GM19397 (cell line): ENCODE measurements around the gene DDX4.
"Not testable (repeated sequence)": the region's sequence is repeated elsewhere in the genome, so short reads cannot be mapped to it uniquely, and the experiment has no call there.

Source experiments
- ATAC-seq: cut with Tn5 transposase; IDR thresholded peaks from one replicate; pipeline ENCODE4 v1.9.1; 2021; ENCODE audit warnings: mild to moderate bottlenecking, moderate library complexity; ENCODE audit not compliant: unreplicated experiment

Gene DDX4

DNA sequence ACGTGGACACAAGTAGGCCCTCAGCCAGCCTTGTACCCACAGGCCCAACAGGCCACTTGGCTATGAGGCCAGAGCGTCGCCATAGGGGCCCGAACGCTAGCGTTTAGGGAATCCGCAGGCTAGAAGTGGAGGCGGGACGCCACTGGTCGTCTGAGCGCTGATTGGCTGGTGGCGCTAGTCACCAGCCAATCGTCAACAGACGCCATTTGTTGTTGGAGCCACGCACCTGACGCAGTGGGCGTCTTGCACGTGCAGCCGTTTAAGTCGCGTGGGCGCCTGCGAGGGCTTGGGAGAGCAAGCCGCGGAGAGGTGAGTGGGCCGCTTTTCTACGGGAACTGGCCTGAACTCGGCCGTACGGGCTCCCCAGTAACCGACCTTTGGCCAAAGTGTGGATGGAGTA lies at the start of gene DDX4:
DDX4 (plus strand) TSS at position 269 of the 400 bp plus-strand sequence. CDS start 903 bp downstream, outside the sequence.
- ATAC-seq: no peak

- no peak for ATAC-seq
Observed at GRCh38 chr5:55691265-55692105, 46.4 kb upstream of the DDX4 start.

GRCh38 chr5:55692106-55692417 lies 45.8 kb upstream of the DDX4 start:
- ATAC-seq: no peak

- ATAC-seq: no peak
Observed at GRCh38 chr5:55692509-55692908, 45.4 kb upstream of the DDX4 start.

GRCh38 chr5:55694152-55694830 lies 43.6 kb upstream of the DDX4 start:
- no peak for ATAC-seq

DNA sequence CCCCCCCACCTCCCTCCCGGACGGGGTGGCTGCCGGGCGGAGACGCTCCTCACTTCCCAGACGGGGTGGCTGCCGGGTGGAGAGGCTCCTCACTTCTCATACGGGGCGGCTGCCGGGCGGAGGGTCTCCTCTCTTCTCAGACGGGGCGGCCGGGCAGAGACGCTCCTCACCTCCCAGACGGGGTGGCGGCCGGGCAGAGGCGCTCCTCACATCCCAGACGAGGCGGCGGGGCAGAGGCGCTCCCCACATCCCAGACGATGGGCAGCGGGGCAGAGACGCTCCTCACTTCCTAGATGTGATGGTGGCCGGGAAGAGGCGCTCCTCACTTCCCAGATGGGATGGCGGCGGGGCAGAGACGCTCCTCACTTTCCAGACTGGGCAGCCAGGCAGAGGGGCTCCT lies 41.2 kb upstream of the DDX4 start:
- ATAC-seq: not testable (repeated sequence)

DNA sequence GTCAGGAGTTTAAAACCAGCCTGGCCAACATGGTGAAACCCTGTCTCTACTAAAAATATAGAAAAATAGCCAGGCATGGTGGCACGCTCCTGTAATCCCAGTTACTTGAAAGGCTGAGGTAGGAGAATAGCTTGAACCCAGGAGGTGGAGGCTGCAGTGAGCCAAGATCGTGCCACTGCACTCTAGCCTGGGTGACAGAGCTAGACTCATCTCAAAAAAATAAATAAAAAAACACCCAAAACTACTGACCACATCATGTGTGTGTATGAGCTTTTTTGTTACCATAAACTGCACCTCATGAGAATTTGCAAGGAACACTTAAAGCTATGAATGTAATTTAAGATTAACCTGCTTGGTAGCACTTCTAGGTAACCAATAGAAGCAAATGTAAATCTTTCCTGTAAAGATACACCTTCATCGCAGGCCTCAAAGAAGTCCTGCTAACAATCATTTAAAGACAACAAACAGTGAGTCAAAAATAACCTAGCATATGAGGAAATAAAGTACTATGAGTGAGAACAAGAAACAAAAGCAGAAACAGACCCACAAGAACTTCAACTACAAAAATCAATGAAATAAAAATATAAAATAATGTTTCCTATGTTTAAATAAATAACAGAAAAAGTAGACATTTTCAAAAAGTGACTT lies 38.7 kb upstream of the DDX4 start:
- no peak for ATAC-seq

GRCh38 chr5:55700745-55701144 lies 37.1 kb upstream of the DDX4 start:
- no peak for ATAC-seq

- no peak for ATAC-seq
Observed at GRCh38 chr5:55701462-55702103, 36.3 kb upstream of the DDX4 start.

DNA sequence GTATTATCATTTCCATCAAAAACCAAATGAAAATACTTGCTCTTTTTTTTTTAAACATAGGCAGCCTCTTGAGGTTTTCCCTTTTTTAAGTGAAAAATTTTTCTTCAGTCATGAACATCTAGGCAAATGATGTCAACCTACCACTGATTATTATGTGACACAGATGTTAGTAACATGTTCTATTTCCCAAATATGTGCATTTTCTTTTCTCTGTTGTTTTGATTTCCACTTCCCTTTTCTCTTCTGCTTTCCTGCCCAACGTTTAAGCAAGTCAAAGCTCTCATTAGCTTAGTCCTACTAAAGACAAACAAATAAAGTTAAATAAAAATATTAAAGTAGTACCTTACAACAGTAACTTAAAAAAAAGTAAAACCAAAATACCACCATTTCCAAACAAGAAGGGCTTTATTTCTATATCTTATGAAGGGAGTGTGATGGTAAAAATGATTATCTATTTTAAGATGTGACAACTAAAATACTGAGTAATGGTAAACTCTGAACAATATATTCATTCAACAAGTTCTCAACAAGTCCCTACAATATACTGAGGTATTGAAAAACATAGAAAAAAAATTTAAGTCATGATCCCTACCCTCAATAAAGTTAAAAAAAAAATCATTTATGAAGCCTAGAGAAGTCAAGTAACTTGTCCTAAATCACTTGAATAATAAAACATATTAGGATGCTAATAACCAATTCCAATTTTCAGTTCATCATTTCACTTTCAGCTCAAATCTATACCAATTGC lies 35.1 kb upstream of the DDX4 start:
- ATAC-seq: no peak

- no peak for ATAC-seq
Observed at GRCh38 chr5:55706230-55706629, 31.6 kb upstream of the DDX4 start.

- no peak for ATAC-seq
Observed at GRCh38 chr5:55708732-55709131, 29.1 kb upstream of the DDX4 start.

GRCh38 chr5:55711507-55712022 lies 26.3 kb upstream of the DDX4 start:
- ATAC-seq: no peak

- peak; percentile 100 for ATAC-seq
Observed at GRCh38 chr5:55712023-55712859, 25.6 kb upstream of the DDX4 start, which contains the start of gene SLC38A9. Gene SLC38A9, minus strand, starts transcription at chr5:55712324. Its CDS starts 14,366 bp downstream, at chr5:55697958.

DNA sequence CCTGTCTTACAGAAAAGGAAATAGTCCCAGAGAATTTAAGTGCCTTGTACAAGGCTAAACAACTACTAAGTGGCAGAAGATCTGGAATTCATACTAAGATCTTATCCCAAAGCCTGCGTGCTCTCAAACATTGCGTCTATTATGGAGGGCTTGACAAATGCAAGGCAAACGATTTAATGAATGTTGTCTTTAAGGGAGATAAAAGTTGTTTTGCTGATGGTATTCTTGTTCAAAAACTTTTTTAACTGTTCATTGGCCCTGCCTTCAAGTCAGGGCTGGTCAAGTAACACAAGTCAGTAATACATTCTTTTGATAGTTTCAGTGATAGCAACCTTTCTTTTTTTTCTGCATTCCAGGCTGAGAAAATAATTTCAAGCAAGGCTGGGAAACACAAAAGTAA lies 24.0 kb upstream of the DDX4 start:
- ATAC-seq: no peak

DNA sequence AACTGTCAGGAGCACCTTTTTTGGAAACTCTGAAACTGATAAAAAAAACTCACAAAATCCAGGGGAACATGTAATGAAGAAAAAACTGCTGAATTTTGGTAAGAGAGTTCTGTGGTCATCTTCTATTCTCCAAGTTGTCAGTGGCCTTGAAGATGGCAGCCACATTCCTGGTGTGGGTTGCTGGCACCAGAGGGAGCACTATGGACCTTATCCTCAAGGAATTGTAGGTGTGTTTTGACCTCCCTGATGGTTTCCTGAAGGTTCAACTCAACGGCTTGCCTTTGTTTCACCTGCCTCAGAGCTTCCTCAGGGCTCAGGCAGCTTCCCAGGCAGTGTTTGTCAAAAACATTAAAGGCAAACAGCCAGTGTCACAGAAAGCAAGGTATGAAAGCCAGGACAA lies 23.5 kb upstream of the DDX4 start:
- ATAC-seq: no peak

DNA sequence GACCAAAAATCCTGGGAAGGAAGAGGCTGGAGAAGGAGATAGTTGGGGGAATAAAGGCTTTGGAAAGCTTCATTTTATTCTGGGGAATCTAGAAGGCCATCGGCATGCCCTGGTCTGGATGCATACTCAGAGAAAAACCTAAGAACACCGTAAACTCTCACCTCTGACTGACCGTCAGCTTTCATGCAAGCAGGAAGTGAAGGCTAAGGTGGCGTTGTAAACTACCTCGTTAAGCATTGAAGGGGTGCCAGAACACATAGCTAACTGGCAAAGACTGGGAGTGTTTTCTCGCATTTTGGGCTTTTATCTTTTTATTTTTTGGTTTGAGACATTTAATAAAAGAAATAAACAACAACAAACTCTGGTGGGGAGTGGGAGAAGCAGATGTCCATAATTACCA lies 23.1 kb upstream of the DDX4 start:
- ATAC-seq: no peak

DNA sequence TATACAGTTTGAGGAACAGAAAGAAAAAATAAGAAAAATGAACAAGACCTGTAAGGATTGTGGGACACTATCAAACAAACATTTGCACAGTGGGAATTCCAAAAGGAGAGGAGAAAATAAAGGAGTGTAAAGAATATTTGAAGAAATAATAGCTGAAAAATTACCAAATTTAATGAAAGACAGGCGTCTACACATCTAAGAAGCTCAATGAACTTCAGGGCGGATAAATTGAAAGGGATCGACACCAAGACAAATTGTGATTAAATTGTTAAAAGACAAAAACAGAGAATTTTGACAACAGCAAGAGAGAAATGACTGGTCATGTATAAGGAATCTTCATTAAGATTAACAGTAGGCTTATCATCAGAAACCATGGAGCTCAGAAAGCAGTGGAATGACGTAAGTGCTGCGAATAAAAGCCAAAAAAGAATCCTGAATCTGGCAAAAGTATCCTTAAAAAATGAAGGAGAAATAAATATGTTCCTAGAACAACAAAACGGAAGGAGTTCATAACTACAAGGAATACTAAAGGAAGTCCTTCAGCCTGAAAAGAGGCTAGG lies 22.3 kb upstream of the DDX4 start:
- no peak for ATAC-seq

DNA sequence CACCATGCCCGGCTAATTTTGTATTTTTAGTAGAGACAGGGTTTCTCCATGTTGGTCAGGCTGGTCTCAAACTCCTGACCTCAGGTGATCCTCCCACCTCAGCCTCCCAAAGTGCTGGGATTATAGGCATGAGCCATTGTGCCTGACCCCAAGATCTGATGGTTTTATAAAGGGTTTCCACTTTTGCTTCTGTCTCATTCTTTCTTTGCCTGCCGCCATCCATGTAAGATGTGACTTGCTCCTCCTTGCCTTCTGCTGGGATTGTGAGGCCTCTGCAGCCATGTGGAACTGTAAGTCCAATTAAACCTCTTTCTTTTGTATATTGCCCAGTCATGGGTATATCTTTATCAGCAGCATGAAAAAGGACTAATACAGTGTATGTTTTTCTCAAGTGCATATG lies 18.8 kb upstream of the DDX4 start:
- ATAC-seq: not testable (repeated sequence)
